HEK293 (cell line): ENCODE measurements around the gene CHST9.

ENCODE experiments used
- CTCF ChIA-PET: fragments of 350-600 bp; formaldehyde crosslinking; extraction: SDS; loops from one replicate; lab custom pipeline; 2021; ENCODE audit warnings: antibody characterized with exemption; lab: Yijun Ruan, JAX
- POLR2A ChIA-PET: fragments of 300-600 bp; formaldehyde crosslinking; extraction: SDS; loops from one replicate; lab custom pipeline; 2020; ENCODE audit warnings: antibody characterized with exemption, inconsistent platforms; lab: Yijun Ruan, JAX
- H3K27ac ChIP-seq: fragments of 200-500 bp; sonication (Bioruptor generic); 2 replicates; pipeline ENCODE4 v1.5.1; 2014; ENCODE audit warnings: low read depth, low read length, control low read depth, inconsistent platforms; ENCODE audit errors: extremely low read depth
- H3K36me3 ChIP-seq, 2 experiments: fragments of 200-500 bp in 1 of 2; sonication (Bioruptor generic) in 1 of 2; 1 replicate in 1 of 2; 2 replicates in 1 of 2; pipeline ENCODE4 v1.5.1; 2014 to 2017; ENCODE audit warnings: inconsistent platforms in 2 of 2, low read length in 2 of 2; ENCODE audit not compliant: control insufficient read depth in 2 of 2, insufficient read depth in 1 of 2
- H3K4me1 ChIP-seq: fragments of 200-500 bp; sonication (Bioruptor generic); 2 replicates; pipeline ENCODE4 v1.5.1; 2014; ENCODE audit warnings: mild to moderate bottlenecking, low read length, inconsistent platforms; ENCODE audit not compliant: control insufficient read depth, insufficient read depth
- H3K4me3 ChIP-seq: 2 replicates; pipeline ENCODE4 v1.5.1; 2011; ENCODE audit warnings: low read depth, mild to moderate bottlenecking, control low read depth, low read length, moderate library complexity
- H3K9me3 ChIP-seq: fragments of 200-500 bp; sonication (Bioruptor generic); 2 replicates; pipeline ENCODE4 v1.5.1; 2014; ENCODE audit warnings: low read depth, low read length, inconsistent platforms; ENCODE audit not compliant: control insufficient read depth, insufficient read depth
- BCL11A ChIP-seq: fragments of 450-650 bp; formaldehyde crosslinking; IDR thresholded peaks from 2 replicates; pipeline ENCODE4 v1.5.1; 2016; ENCODE audit warnings: low read depth, missing biosample characterization, missing genetic modification characterization
- EGR2 ChIP-seq: fragments of 450-650 bp; formaldehyde crosslinking; IDR thresholded peaks from 2 replicates; pipeline ENCODE4 v1.5.1; 2016; ENCODE audit warnings: low read depth, missing biosample characterization, missing genetic modification characterization
- GFI1B ChIP-seq: fragments of 450-650 bp; formaldehyde crosslinking; IDR thresholded peaks from 2 replicates; pipeline ENCODE4 v1.5.1; 2016; ENCODE audit warnings: missing biosample characterization, missing genetic modification characterization
- GLI4 ChIP-seq: fragments of 450-650 bp; formaldehyde crosslinking; IDR thresholded peaks from 2 replicates; pipeline ENCODE4 v1.5.1; 2016; ENCODE audit warnings: missing biosample characterization, missing genetic modification characterization
- KLF1 ChIP-seq: fragments of 450-650 bp; formaldehyde crosslinking; IDR thresholded peaks from 2 replicates; pipeline ENCODE4 v1.5.1; 2016; ENCODE audit warnings: missing biosample characterization, missing genetic modification characterization
- KLF9 ChIP-seq: fragments of 450-650 bp; formaldehyde crosslinking; IDR thresholded peaks from 2 replicates; pipeline ENCODE4 v1.5.1; 2016; ENCODE audit warnings: missing biosample characterization, missing genetic modification characterization, low read depth
- RBAK ChIP-seq: fragments of 450-650 bp; formaldehyde crosslinking; IDR thresholded peaks from 2 replicates; pipeline ENCODE4 v1.5.1; 2016; ENCODE audit warnings: missing biosample characterization, missing genetic modification characterization
- SP3 ChIP-seq: fragments of 450-650 bp; formaldehyde crosslinking; IDR thresholded peaks from 2 replicates; pipeline ENCODE4 v1.5.1; 2016; ENCODE audit warnings: missing biosample characterization, missing genetic modification characterization
- TRIM28 ChIP-seq: IDR thresholded peaks from 2 replicates; pipeline ENCODE4 v1.6.1; 2011; ENCODE audit warnings: low read length, control low read depth, borderline replicate concordance
- ZBTB17 ChIP-seq: fragments of 450-650 bp; formaldehyde crosslinking; IDR thresholded peaks from 2 replicates; pipeline ENCODE4 v1.5.1; 2016; ENCODE audit warnings: missing biosample characterization, missing genetic modification characterization
- ZBTB8A ChIP-seq: fragments of 450-650 bp; formaldehyde crosslinking; IDR thresholded peaks from 2 replicates; pipeline ENCODE4 v1.5.1; 2016; ENCODE audit warnings: missing biosample characterization, missing genetic modification characterization
- ZNF112 ChIP-seq: fragments of 450-650 bp; formaldehyde crosslinking; IDR thresholded peaks from 2 replicates; pipeline ENCODE4 v1.5.0; 2017; ENCODE audit warnings: missing biosample characterization, missing genetic modification characterization
- ZNF140 ChIP-seq: fragments of 450-650 bp; formaldehyde crosslinking; IDR thresholded peaks from 2 replicates; pipeline ENCODE4 v1.5.1; 2016; ENCODE audit warnings: missing biosample characterization, missing genetic modification characterization
- ZNF2 ChIP-seq: fragments of 450-650 bp; formaldehyde crosslinking; IDR thresholded peaks from 2 replicates; pipeline ENCODE4 v1.5.1; 2016; ENCODE audit warnings: missing biosample characterization, missing genetic modification characterization
- ZNF223 ChIP-seq: fragments of 450-650 bp; formaldehyde crosslinking; IDR thresholded peaks from 2 replicates; pipeline ENCODE4 v1.5.1; 2016; ENCODE audit warnings: missing biosample characterization, missing genetic modification characterization
- ZNF239 ChIP-seq: fragments of 450-650 bp; formaldehyde crosslinking; IDR thresholded peaks from 2 replicates; pipeline ENCODE4 v1.5.1; 2016; ENCODE audit warnings: missing biosample characterization, missing genetic modification characterization
- ZNF24 ChIP-seq: fragments of 450-650 bp; formaldehyde crosslinking; IDR thresholded peaks from 2 replicates; pipeline ENCODE4 v1.5.1; 2016; ENCODE audit warnings: missing biosample characterization, missing genetic modification characterization
- ZNF302 ChIP-seq: fragments of 450-650 bp; formaldehyde crosslinking; IDR thresholded peaks from 2 replicates; pipeline ENCODE4 v1.5.1; 2016; ENCODE audit warnings: missing biosample characterization, missing genetic modification characterization, low read depth
- ZNF416 ChIP-seq: fragments of 450-650 bp; formaldehyde crosslinking; IDR thresholded peaks from 2 replicates; pipeline ENCODE4 v1.5.1; 2016; ENCODE audit warnings: missing biosample characterization, missing genetic modification characterization
- ZNF514 ChIP-seq: fragments of 450-650 bp; formaldehyde crosslinking; IDR thresholded peaks from 2 replicates; pipeline ENCODE4 v1.5.1; 2016; ENCODE audit warnings: missing biosample characterization, missing genetic modification characterization
- ZNF600 ChIP-seq: fragments of 450-650 bp; formaldehyde crosslinking; IDR thresholded peaks from 2 replicates; pipeline ENCODE4 v1.5.1; 2016; ENCODE audit warnings: missing biosample characterization, missing genetic modification characterization
- ZNF677 ChIP-seq: fragments of 450-650 bp; IDR thresholded peaks from 2 replicates; pipeline ENCODE4 v1.5.0; 2018; ENCODE audit warnings: missing biosample characterization, mild to moderate bottlenecking, missing genetic modification characterization, moderate library complexity
- ZNF76 ChIP-seq: fragments of 450-650 bp; formaldehyde crosslinking; IDR thresholded peaks from 2 replicates; pipeline ENCODE4; 2016; ENCODE audit warnings: low read depth, missing biosample characterization, missing genetic modification characterization, borderline replicate concordance
- ZNF776 ChIP-seq: fragments of 450-650 bp; formaldehyde crosslinking; IDR thresholded peaks from 2 replicates; pipeline ENCODE4 v1.5.0; 2017; ENCODE audit warnings: missing biosample characterization, missing genetic modification characterization, borderline replicate concordance
- ZSCAN16 ChIP-seq: fragments of 450-650 bp; formaldehyde crosslinking; IDR thresholded peaks from 2 replicates; pipeline ENCODE4 v1.5.1; 2016; ENCODE audit warnings: missing biosample characterization, missing genetic modification characterization
- TF ChIP-seq, protein P1 (sequence below): fragments of 450-650 bp; formaldehyde crosslinking; IDR thresholded peaks from 2 replicates; pipeline ENCODE4 v1.5.1; 2017; ENCODE audit warnings: missing biosample characterization, missing genetic modification characterization
- TF ChIP-seq, protein P2 (sequence below): fragments of 450-650 bp; formaldehyde crosslinking; conservative IDR thresholded peaks from 2 replicates; pipeline ENCODE4 v1.5.1; 2016; ENCODE audit warnings: low read depth, missing biosample characterization, missing genetic modification characterization
- TF ChIP-seq, protein P3 (sequence below): fragments of 450-650 bp; IDR thresholded peaks from 2 replicates; pipeline ENCODE4 v1.5.1; 2018; ENCODE audit warnings: missing biosample characterization, missing genetic modification characterization
- TF ChIP-seq, protein P4 (sequence below): fragments of 450-650 bp; formaldehyde crosslinking; IDR thresholded peaks from 2 replicates; pipeline ENCODE4 v1.5.1; 2017; ENCODE audit warnings: missing biosample characterization, mild to moderate bottlenecking, missing genetic modification characterization, moderate library complexity

The CHST9 gene

DNA sequence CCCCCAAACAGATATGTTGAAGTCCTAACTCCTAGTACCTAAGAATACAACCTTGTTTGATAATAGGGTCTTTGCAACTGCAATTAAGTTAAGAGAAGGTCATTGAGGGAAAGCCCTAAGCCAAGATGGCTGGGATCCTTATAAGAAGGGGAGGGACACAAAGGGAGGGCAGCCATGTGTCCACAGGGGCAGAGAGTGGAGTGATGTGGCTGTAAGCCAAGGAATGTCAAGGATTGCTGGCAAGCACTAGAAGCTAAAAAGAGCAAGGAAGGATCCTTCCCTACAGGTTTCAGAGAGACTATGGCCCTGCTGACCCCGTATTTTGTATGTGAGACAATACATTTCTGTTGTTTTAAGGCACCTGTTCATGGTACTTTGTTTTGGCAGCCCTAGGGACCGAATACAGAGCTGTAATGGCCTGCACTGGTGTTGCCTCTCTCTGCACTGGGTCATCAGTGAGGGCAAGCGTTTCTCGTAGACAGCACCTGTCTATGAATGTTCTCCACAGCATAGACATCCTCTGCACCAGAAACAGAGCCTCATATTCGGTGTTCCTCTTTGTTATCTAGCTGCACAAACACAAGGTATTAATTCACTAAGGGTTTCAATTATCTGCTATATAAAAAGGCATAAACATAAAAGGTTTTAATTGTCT is 244.2 kb downstream of the CHST9 start:
- no peaks in the 10 kb centered on the region for H3K4me1 ChIP-seq
- H3K4me3 ChIP-seq = no peak overlapping the region
- POLR2A ChIA-PET = no interaction called here
- no peak overlapping the region for H3K27ac ChIP-seq
- no peaks in the 10 kb centered on the region for H3K9me3 ChIP-seq
- TF ChIP-seq ZNF76 (no peak), BCL11A (no peak), ZNF223 (no peak), ZBTB17 (tag by site-specific recombination) (no peak), ZNF140 (no peak), ZNF416 (no peak), ZSCAN16 (no peak), ZNF112 (tag by site-specific recombination) (no peak), ZNF677 (tag by site-specific recombination) (no peak), KLF9 (no peak), ZNF239 (tag by site-specific recombination) (no peak), GFI1B (tag by site-specific recombination) (no peak), KLF1 (tag by site-specific recombination) (no peak), ZNF776 (tag by site-specific recombination) (no peak), ZNF600 (tag by site-specific recombination) (no peak), TRIM28 (no peak), SP3 (tag by site-specific recombination) (no peak), ZNF2 (tag by site-specific recombination) (no peak)
- H3K36me3 ChIP-seq = no peaks in the 10 kb centered on the region
- CTCF ChIA-PET = no interaction called here

DNA sequence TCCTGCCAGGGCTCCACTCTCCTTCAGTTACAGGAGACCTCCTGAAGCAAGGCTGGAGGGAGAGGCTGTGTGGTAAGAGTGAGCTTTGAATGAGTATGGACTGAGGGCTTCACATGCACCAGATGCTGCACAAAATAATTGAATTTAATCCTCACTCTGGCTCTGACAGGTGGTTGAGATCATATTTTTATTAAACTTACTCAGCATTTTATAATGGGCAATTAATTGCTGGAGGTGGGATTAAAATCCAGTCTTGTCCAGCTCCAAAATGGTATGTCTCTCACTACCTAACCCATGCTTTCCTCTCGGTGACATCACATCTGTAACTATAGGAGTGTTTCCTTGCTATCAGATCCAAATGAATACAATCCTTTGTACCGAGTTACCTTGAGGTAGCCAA is 253.4 kb downstream of the CHST9 start:
- no peaks in the 10 kb centered on the region for H3K36me3 ChIP-seq
- POLR2A ChIA-PET = no interaction called here

More for the DNA sequence above, 253.4 kb downstream of the CHST9 start:
- TF ChIP-seq EGR2 (tag by site-specific recombination) = no peak
- no peak for TF ChIP-seq ZNF76
- TF ChIP-seq ZNF514 (tag by site-specific recombination) = no peak
- TF ChIP-seq ZNF24 (tag by site-specific recombination) = no peak
- TF ChIP-seq GLI4 (tag by site-specific recombination) = no peak
- no peak for TF ChIP-seq RBAK
- TF ChIP-seq, protein P1, sequence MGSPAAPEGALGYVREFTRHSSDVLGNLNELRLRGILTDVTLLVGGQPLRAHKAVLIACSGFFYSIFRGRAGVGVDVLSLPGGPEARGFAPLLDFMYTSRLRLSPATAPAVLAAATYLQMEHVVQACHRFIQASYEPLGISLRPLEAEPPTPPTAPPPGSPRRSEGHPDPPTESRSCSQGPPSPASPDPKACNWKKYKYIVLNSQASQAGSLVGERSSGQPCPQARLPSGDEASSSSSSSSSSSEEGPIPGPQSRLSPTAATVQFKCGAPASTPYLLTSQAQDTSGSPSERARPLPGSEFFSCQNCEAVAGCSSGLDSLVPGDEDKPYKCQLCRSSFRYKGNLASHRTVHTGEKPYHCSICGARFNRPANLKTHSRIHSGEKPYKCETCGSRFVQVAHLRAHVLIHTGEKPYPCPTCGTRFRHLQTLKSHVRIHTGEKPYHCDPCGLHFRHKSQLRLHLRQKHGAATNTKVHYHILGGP (tag by site-specific recombination) = no peak
- TF ChIP-seq, protein P2, sequence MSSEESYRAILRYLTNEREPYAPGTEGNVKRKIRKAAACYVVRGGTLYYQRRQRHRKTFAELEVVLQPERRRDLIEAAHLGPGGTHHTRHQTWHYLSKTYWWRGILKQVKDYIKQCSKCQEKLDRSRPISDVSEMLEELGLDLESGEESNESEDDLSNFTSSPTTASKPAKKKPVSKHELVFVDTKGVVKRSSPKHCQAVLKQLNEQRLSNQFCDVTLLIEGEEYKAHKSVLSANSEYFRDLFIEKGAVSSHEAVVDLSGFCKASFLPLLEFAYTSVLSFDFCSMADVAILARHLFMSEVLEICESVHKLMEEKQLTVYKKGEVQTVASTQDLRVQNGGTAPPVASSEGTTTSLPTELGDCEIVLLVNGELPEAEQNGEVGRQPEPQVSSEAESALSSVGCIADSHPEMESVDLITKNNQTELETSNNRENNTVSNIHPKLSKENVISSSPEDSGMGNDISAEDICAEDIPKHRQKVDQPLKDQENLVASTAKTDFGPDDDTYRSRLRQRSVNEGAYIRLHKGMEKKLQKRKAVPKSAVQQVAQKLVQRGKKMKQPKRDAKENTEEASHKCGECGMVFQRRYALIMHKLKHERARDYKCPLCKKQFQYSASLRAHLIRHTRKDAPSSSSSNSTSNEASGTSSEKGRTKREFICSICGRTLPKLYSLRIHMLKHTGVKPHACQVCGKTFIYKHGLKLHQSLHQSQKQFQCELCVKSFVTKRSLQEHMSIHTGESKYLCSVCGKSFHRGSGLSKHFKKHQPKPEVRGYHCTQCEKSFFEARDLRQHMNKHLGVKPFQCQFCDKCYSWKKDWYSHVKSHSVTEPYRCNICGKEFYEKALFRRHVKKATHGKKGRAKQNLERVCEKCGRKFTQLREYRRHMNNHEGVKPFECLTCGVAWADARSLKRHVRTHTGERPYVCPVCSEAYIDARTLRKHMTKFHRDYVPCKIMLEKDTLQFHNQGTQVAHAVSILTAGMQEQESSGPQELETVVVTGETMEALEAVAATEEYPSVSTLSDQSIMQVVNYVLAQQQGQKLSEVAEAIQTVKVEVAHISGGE (tag by site-specific recombination) = no peak
- TF ChIP-seq, protein P3, sequence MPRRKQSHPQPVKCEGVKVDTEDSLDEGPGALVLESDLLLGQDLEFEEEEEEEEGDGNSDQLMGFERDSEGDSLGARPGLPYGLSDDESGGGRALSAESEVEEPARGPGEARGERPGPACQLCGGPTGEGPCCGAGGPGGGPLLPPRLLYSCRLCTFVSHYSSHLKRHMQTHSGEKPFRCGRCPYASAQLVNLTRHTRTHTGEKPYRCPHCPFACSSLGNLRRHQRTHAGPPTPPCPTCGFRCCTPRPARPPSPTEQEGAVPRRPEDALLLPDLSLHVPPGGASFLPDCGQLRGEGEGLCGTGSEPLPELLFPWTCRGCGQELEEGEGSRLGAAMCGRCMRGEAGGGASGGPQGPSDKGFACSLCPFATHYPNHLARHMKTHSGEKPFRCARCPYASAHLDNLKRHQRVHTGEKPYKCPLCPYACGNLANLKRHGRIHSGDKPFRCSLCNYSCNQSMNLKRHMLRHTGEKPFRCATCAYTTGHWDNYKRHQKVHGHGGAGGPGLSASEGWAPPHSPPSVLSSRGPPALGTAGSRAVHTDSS (tag by site-specific recombination) = no peak
- TF ChIP-seq ZBTB8A (tag by site-specific recombination) = no peak
- TF ChIP-seq ZNF112 (tag by site-specific recombination) = no peak
- TF ChIP-seq, protein P4, sequence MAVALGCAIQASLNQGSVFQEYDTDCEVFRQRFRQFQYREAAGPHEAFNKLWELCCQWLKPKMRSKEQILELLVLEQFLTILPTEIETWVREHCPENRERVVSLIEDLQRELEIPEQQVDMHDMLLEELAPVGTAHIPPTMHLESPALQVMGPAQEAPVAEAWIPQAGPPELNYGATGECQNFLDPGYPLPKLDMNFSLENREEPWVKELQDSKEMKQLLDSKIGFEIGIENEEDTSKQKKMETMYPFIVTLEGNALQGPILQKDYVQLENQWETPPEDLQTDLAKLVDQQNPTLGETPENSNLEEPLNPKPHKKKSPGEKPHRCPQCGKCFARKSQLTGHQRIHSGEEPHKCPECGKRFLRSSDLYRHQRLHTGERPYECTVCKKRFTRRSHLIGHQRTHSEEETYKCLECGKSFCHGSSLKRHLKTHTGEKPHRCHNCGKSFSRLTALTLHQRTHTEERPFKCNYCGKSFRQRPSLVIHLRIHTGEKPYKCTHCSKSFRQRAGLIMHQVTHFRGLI (tag by site-specific recombination) = no peak
- TF ChIP-seq ZNF302 = no peak
- H3K9me3 ChIP-seq = no peaks in the 10 kb centered on the region
- H3K4me3 ChIP-seq = no peak overlapping the region
- no peaks in the 10 kb centered on the region for H3K4me1 ChIP-seq
- CTCF ChIA-PET = no interaction called here
- no peak overlapping the region for H3K27ac ChIP-seq
